Stomach (tissue), 9 donors: ENCODE measurements around the gene SWT1. TPM values are rescaled to one million over a fixed set of nuclear protein-coding genes. Genes with fewer than 3 reads are reported as not detected.
"Not testable (repeated sequence)": the region's sequence is repeated elsewhere in the genome, so short reads cannot be mapped to it uniquely, and the experiment has no call there.

ENCODE experiments used
- DNase-seq, 2 donors: peaks; one replicate each; pipeline versions ENCODE4 v3.0.0 to v3.0.0-alpha.2; 2013 to 2019
- H3K27ac ChIP-seq, 5 donors: fragments of 200-600 bp in 4 of 5; sonication (generic) in 4 of 5; one replicate each; pipeline ENCODE4 v1.5.1; 2013 to 2019; ENCODE audit warnings: mild to moderate bottlenecking in 1 of 5, moderate library complexity in 1 of 5
- H3K27me3 ChIP-seq, 3 donors: fragments of 200-600 bp; sonication (generic); one replicate each; pipeline ENCODE4 v1.5.1; 2017 to 2019; ENCODE audit warnings: mixed run types in 1 of 3
- H3K36me3 ChIP-seq, 4 donors: fragments of 200-600 bp; sonication (generic); 1 replicate in 3 of 4; 2 replicates in 1 of 4; pipeline ENCODE4 v1.5.1; 2016 to 2019
- H3K4me1 ChIP-seq, 4 donors: fragments of 200-600 bp; sonication (generic); one replicate each; pipeline ENCODE4 v1.5.1; 2016 to 2019
- H3K4me3 ChIP-seq, 4 donors: fragments of 200-600 bp; sonication (generic) in 3 of 4; one replicate each; pipeline ENCODE4 v1.5.1; 2016 to 2019; ENCODE audit warnings: mild to moderate bottlenecking in 1 of 4
- H3K9me3 ChIP-seq, 4 donors: fragments of 200-600 bp; sonication (generic); one replicate each; pipeline ENCODE4 v1.5.1; 2016 to 2019
- CTCF ChIP-seq, 7 experiments: fragments of 450-650 bp in 4 of 7; fragments of 200-600 bp in 3 of 7; sonication (generic) in 3 of 7; IDR thresholded peaks; one replicate each; pipeline ENCODE4 v1.5.1; 2016 to 2019; ENCODE audit warnings: antibody characterized with exemption in 7 of 7, control low read depth in 2 of 7, mild to moderate bottlenecking in 1 of 7
- EP300 ChIP-seq: sonication (generic); formaldehyde crosslinking; IDR thresholded peaks from one replicate; pipeline ENCODE4 v1.6.1; 2017; ENCODE audit warnings: antibody characterized with exemption
- POLR2A ChIP-seq, 4 donors: fragments of 450-650 bp; IDR thresholded peaks; one replicate each; pipeline ENCODE4 v1.6.1; 2016; ENCODE audit warnings: antibody characterized with exemption in 4 of 4, control low read depth in 2 of 4, mild to moderate bottlenecking in 1 of 4, moderate library complexity in 1 of 4
- POLR2AphosphoS5 ChIP-seq, 3 donors: sonication (generic); formaldehyde crosslinking; IDR thresholded peaks; one replicate each; pipeline ENCODE4 v1.6.1; 2016; ENCODE audit warnings: antibody characterized with exemption in 3 of 3
- WGBS, 5 donors: extraction: QIAGEN DNeasy Blood & Tissue Kit in 3 of 5; methylation state at CpG; one replicate each; pipeline versions ENCODE4 v1.1.5 to v1.1.7; 2013 to 2018; 5-methylcytosine and 5-hydroxymethylcytosine counted together
- intact Hi-C: fragments of 100-400 bp; cut with DNase I; formaldehyde crosslinking; loops from one replicate; pipeline ENCODE4 v1.15.1; 2023; ENCODE audit warnings: low total_unique reads
- polyA plus RNA-seq, 3 donors: library from polyadenylated mRNA; stranded (reverse); fragments of 200-250 nt; gene quantifications; one replicate each; pipeline ENCODE4 v1.2.3, GENCODE V29; 2013
- total RNA-seq, 5 donors: library from RNA; depleted of rRNA; stranded (reverse); fragments of >200 nt; gene quantifications; one replicate each; pipeline versions ENCODE4 v1.1.0 to v1.2.3, GENCODE V29; 2014 to 2016
- donor health status: healthy with polysubstance abuse.
- donor health status: Bipolar disorder and iron deficiency.
- donor health status: healthy.

Gene SWT1
- total and polyA plus RNA-seq, 8 donors: 2.4 to 35.6 (median 7.3) TPM

GRCh38 chr1:185207170-185207569 is 50.2 kb downstream of the SWT1 start:
- Histone ChIP-seq H3K4me3 (no peak overlapping the region), H3K36me3 (peaks cover 0 to 76% (median 54%) of the 10 kb centered on the region in 4 donors), H3K27me3 (no peaks in the 10 kb centered on the region), H3K4me1 (no peaks in the 10 kb centered on the region), H3K9me3 (peaks cover 0 to 6% (median 2%) of the 10 kb centered on the region in 4 donors), H3K27ac (no peak overlapping the region)
- DNase-seq: no peak
- intact Hi-C loops: no loop called here
- TF ChIP-seq POLR2A (IDR thresholded peaks at IDR 0.05) (no peak), POLR2AphosphoS5 (IDR thresholded peaks at IDR 0.05) (no peak), EP300 (no peak), CTCF (IDR thresholded peaks at IDR 0.05) (no peak)

GRCh38 chr1:185207980-185208602 is 51.1 kb downstream of the SWT1 start:
- no peak for DNase-seq
- Histone ChIP-seq H3K27ac (no peak overlapping the region), H3K27me3 (no peaks in the 10 kb centered on the region), H3K9me3 (peaks cover 0 to 6% (median 2%) of the 10 kb centered on the region in 4 donors), H3K36me3 (peaks cover 0 to 69% (median 50%) of the 10 kb centered on the region in 4 donors), H3K4me3 (no peak overlapping the region), H3K4me1 (no peaks in the 10 kb centered on the region)
- intact Hi-C loops: no loop called here
- TF ChIP-seq CTCF (IDR thresholded peaks at IDR 0.05) (no peak), POLR2A (IDR thresholded peaks at IDR 0.05) (no peak), POLR2AphosphoS5 (IDR thresholded peaks at IDR 0.05) (no peak)
- WGBS, 5 donors: 91 to 95% (median 93%) methylated on average over 3 of the region's 3 CpGs

GRCh38 chr1:185208626-185209180 is 51.7 kb downstream of the SWT1 start:
- Histone ChIP-seq H3K27ac (no peak overlapping the region), H3K9me3 (peaks cover 0 to 6% (median 2%) of the 10 kb centered on the region in 4 donors), H3K4me3 (no peak overlapping the region), H3K27me3 (no peaks in the 10 kb centered on the region), H3K4me1 (no peaks in the 10 kb centered on the region), H3K36me3 (peaks cover 0 to 65% (median 50%) of the 10 kb centered on the region in 4 donors)
- 59 to 79% (median 67%) methylated on average over 5 of the region's 5 CpGs for WGBS, 5 donors
- no peak for DNase-seq
- no peak for TF ChIP-seq EP300
- TF ChIP-seq CTCF (IDR thresholded peaks at IDR 0.05): no peak
- TF ChIP-seq POLR2AphosphoS5 (IDR thresholded peaks at IDR 0.05): no peak
- no peak for TF ChIP-seq POLR2A (IDR thresholded peaks at IDR 0.05)
- intact Hi-C loops: no loop called here

- H3K9me3 ChIP-seq, intact Hi-C loops, H3K4me3 ChIP-seq, DNase-seq, H3K27ac ChIP-seq, H3K4me1 ChIP-seq, H3K27me3 ChIP-seq: not testable (repeated sequence)
- WGBS, 5 donors: 92 to 100% (median 100%) methylated on average over 1 of the region's 1 CpG
- peaks cover 0 to 66% (median 51%) of the 10 kb centered on the region in 4 donors for H3K36me3 ChIP-seq
Measured at GRCh38 chr1:185209357-185209756, 52.4 kb downstream of the SWT1 start.

- Histone ChIP-seq H3K4me3 (no peak overlapping the region), H3K36me3 (peaks cover 0 to 54% (median 34%) of the 10 kb centered on the region in 4 donors), H3K27me3 (no peaks in the 10 kb centered on the region), H3K27ac (no peak overlapping the region), H3K9me3 (peaks cover 0 to 6% (median 2%) of the 10 kb centered on the region in 4 donors), H3K4me1 (no peaks in the 10 kb centered on the region)
- intact Hi-C loops: no loop called here
- DNase-seq: no peak
- WGBS, 5 donors: 86 to 100% (median 96%) methylated on average over 1 of the region's 1 CpG
- TF ChIP-seq POLR2A (IDR thresholded peaks at IDR 0.05) (no peak), CTCF (IDR thresholded peaks at IDR 0.05) (no peak), EP300 (no peak), POLR2AphosphoS5 (IDR thresholded peaks at IDR 0.05) (no peak)
Measured at GRCh38 chr1:185213091-185213490, 56.1 kb downstream of the SWT1 start.
